Stimulated activated CD8-positive, alpha-beta memory T cell treated with anti-CD3 and anti-CD28 coated beads, Interleukin-15, amount 100 ng/mL, for 48 hours (primary cell): ENCODE data around the gene PTGES2.

Experiments
- DNase-seq, 2 donors: peaks; one replicate each; pipeline ENCODE4 v3.0.0-alpha.2; 2020; ENCODE audit warnings: low read depth in 2 of 2

PTGES2 gene

DNA sequence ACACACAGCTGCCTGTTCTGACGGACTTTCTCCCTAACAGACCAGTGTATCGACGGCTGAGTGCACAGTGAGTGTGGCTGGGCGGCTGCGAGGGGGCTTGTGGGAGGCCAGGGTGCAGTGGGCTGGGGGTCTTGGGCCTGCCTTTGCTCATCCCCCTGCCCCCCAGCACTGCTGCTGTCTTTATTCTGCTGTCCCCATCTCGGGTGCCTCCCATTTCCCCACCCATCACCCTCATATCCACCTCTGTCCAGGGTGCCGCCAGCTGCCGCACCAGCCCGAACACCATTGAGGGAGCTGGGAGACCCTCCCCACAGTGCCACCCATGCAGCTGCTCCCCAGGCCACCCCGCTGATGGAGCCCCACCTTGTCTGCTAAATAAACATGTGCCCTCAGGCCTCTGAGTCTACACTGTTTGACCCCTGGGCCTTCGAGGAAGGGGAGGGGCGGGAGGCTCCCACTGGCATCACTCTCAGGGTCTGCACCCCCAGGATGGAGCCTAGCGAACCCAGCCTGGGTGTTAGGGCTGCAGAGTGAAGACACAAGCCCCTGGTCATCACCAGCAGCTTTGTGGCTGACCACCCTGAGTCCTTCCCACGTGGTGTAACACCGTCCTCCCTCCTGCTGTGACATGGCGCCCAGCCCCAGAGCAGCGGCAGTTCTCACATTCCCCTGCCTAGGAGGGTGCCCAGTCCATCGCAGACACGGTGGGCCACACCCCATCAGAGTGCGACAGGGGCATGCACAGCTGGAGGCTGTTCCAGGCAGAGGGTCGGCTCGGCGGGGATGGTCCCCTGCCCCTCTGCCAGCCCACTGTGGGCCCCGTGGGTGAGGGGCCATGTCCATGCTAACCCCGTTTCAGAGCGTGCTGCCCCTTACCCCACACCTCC, 25.8 kb upstream of the PTGES2 start:
- no peak for DNase-seq

DNA sequence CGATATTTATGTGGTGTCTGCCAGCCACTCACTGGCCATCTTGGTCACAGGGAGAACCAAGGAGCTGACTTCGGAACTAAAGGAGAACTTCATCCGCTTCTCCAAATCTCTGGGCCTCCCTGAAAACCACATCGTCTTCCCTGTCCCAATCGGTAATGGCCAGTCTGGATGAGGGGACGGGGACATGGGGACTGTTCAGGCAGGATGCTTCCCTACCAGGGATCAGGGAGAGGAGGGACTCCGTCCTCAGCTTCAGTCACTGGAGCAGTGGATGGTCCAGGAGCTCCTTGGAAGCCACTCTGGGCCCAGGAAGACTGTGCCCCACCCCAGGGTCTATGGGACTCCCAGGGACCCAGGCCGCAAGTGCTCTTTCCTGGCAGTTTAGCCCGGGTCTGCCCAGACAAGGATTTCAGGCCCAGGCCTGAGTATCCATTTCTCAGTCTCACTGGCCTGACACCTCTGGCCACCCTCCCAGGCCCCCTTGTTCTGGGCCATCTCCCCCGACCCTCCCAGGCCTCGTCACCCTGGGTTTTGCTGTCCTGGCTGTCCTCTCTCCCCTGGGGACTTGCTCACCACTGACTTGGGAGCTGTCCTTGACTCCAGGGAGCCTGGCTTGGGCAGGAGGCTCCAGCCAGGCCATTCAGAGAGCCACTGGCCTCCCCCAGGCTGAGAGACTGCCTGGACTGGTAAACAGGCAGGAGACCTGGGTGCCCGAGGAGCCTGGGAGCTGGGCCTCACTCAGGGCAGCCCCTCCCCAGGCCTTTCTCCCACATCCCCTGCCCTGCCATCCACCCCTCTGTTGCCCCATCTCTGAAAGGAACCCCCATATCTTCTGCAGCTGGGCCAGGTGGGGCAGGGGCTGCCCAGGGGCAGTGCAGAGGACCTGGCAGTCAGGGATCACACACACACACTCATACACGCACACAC, 24.9 kb upstream of the PTGES2 start:
- no peak for DNase-seq

DNA sequence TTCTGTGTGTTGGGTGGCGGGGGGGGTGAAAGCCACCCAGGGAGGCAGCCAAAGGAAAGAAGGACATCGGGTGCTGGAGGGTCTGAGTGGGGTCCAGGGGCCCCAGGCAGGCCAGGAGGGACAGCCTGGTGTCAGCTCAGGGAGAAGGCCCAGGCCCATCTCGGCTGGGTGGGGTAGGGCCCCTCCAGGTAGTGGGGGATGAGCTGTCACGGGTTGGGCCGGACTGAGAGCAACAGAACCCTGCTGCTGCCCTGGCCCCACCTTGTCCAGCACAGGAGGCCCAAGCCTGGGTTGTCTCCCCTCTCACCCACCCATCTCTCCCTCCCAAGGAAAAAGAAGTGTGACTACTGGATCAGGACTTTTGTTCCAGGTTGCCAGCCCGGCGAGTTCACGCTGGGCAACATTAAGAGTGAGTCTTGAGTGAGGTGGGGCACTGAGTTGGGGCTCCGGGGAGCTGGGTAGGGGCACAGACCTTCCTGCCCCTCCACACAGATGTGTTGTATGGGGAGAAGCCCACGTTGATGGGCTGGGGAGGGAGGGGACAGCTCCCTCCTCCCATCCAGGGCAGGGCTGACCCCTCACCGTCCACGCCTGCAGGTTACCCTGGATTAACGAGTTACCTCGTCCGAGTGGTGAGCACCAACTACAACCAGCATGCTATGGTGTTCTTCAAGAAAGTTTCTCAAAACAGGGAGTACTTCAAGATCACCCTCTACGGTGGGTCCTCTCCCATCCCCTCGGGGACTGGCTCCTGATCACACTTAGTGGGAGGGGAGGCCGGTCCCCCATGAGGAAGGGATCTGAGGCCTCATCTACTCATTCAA, 24.0 kb upstream of the PTGES2 start:
- DNase-seq, result no peak

DNA sequence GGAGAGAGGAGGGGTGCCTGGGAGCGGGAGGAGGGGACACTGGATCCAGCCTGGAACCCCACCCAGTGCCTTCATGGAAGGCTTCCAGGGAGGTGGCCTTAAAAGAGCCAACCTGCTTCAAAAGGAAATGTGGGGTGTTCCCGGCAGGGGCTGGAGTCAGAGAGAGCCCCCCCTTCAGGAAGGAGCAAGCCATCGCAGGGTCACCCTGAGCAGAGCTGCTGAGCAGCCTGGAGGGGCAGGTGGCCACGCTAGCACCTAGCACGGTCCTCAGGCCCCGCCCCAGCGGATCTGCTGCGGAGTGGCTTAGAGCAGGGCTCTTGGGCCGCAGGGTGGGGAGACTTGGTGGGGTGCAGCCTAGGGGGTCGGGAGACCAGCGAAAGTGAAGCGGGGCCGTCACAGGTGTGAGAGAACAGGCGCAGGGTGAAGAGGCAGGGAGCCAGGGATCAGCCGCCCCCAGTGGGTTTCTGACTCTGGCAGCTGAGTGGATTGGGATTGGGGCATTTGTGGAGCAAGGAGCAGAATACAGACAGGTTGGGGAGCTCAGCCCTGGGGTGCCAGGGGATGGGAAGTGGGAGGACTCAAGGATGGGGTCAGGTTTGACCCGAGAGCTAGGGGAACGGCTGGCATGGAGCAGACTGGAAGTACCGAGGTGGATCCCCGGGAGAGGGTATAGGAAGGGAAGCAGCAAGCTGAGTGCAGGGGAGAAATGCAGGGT, 23.2 kb upstream of the PTGES2 start:
- no peak for DNase-seq

DNA sequence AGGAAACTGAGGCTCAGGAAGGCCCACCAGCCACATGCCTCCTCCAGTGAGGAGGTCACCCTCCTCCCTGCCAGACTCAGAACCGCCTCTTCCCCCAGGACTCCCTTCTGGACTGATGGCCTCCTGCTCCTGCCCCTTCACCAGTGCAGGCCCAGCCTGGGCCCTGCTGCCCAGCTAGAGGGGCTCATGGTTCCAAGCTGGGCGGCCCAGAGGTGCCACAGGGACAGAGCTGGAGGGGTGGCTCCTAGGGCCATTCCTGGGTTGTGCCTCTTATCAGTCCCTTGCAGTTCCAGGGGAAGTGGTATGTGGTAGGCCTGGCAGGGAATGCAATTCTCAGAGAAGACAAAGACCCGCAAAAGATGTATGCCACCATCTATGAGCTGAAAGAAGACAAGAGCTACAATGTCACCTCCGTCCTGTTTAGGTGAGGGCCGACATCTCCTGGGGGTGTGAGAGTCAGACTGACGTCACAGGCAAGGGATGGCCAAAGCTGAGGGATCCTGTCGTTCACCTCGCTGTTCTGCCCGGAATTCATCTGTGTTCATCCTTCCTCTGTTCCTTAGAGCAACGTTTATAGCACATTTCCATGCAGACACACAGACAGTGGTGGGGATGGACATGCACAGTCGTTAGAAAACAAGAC, 22.5 kb upstream of the PTGES2 start:
- DNase-seq, result no peak

DNA sequence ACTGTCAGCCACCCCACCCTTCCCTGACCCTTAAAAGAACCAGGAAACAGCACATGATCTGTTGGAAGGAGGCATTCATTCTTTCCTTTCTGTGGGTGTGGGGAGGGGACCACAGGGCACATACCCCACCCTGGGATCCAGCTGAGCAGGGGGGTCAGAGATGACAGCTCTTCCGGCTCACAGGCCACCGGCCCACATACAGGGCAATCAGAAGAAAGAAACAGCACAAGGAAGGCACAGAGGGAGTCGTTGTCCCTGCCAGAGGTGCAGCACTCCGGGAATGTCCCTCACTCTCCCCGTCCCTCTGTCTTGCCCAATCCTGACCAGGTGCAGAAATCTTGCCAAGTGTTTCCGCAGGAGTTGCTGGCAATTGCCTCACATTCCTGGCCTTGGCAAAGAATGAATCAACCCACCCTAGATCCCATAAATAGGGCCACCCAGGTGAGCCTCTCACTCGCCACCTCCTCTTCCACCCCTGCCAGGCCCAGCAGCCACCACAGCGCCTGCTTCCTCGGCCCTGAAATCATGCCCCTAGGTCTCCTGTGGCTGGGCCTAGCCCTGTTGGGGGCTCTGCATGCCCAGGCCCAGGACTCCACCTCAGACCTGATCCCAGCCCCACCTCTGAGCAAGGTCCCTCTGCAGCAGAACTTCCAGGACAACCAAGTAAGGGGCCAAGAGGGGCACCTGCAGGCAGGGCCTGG, 21.6 kb upstream of the PTGES2 start, which contains the start of gene LCN2:
TSS of gene LCN2 (plus strand) at position 453 of the 701 bp plus-strand sequence. CDS start at position 526, 73 bp downstream.
- DNase-seq, result no peak

DNA sequence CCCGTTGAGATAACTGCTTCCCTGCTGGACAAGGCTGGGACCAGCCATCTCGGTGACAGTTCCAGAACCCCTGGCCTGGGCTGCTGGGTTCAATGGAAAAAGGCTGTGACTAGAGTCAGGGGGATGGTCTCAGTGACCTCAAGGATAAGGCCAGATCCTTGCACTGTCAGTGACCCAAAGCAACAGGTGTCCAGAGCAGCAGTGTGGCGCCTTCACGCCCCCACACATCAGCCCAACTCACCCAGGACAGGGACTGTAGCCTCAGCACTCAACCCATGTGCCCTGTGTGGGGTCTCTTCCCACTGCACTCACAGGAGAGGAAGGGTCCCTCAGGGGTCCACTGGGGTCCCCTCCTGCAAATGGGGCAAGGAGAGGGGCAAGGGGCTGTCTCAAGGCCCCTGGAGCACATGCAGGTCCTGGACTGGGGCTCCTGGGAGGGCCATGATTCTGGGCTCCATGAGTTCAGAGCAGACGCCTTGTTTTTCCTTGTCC, 21.0 kb upstream of the PTGES2 start:
- DNase-seq, result no peak

DNA sequence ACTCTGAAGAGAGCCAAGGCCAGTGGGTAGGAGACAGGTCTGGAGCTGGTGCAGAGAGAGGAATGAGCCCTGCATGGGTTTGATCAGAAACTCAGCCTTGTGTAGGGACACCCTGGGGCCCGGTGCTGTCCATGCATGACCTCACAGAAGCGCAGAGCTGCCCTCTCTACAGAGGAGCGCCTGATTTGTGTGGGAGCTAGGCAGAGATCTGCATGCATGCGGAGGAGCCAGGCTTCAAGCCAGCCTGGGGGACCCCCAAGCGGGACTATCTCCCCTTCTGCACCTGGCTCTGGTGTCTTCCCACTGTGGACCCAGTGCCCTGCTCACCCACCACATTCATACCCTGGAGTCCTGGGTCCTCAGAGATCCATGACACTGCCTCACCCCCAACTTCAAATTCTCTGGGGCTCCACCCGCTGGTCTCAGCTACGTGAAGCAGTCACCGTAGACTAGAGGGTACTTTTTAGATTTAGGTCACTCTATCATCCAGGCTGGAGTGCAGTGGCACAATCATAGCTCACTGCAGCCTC, 19.1 kb upstream of the PTGES2 start:
- no peak for DNase-seq

DNA sequence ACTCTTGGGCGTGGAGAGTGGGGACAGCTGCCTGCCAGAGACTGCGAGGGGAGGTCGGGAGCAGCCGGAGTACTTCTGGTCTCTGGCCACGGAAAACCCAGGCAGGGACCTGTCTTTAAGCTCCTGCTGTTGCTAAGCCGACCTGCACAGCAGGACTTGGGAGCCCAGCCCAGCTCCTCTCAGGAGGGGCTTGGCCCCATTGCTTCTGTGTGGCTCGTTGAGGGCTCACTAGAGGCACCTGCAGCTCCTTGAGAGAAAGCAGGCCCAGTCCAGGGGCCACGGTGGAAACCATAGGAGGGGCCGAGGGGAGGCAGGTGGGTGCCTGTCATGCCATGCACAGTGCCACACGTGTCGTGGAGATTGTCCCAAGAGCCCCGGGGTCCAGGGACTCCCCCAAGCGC, 18.4 kb upstream of the PTGES2 start:
- DNase-seq, result no peak

DNA sequence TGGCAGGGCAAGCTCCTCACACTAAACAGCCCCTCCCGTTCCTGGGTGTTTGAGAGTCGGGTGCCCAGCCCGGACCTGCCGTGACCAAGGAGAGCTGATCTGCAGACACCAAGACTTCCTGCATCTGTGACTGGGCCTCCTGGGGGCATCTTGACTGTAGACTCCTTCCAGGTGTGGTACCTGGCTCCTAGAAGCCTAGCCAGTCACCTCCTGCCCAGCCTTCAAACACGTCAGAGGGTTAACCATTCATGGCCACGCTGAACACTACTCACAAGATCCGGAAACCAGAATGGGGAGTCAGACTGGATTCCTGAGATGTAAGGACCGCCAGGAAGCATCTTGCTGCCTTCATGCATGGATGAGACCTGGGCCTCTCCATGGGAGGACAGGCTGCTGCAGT, 18.0 kb upstream of the PTGES2 start:
- DNase-seq, result no peak

DNA sequence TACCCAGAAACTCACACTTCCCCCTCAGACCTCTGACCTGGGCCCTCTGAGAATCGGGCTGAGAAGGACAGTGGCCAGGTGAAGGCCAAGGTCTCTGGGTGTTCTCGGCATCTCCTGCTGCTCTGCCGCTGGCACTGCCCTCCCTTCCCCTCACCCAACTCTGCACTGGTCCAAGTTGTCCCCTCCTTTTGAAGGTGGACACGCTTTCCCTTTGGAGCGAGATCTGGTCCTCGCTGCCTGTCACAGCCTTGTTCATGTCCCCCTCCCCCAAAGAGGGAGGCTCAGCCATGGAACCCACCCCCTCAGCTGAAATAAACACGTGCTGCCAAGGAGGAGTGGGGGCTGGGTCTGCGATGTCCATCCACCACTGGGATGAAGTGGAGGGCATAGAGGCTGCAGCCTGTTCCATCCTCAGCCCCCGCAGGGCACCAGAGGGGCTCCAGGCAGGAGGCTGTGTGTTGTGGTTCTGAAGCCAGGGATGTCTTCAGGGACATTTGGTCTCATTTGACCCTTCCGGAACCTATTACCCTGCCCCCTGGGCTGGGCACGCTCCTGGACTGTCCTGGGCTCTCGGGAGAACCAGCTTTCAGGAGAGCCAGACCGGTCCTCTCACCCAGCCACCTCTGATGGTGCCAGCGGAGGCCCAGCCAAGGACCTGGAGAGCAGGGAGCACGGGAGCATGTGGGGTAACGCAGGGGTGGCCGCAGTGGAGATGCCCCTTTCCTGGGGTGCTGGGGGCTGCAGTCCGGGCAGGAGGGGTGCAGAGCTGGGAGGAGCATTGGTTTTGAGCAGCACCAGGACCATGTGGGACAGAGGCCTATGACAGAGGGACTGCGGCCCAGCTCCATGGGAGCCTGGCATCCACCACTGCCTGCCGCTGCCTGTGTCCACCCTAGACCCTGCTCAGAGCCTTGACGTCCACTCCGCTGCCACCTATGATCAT, 17.0 kb upstream of the PTGES2 start:
- DNase-seq, result no peak

DNA sequence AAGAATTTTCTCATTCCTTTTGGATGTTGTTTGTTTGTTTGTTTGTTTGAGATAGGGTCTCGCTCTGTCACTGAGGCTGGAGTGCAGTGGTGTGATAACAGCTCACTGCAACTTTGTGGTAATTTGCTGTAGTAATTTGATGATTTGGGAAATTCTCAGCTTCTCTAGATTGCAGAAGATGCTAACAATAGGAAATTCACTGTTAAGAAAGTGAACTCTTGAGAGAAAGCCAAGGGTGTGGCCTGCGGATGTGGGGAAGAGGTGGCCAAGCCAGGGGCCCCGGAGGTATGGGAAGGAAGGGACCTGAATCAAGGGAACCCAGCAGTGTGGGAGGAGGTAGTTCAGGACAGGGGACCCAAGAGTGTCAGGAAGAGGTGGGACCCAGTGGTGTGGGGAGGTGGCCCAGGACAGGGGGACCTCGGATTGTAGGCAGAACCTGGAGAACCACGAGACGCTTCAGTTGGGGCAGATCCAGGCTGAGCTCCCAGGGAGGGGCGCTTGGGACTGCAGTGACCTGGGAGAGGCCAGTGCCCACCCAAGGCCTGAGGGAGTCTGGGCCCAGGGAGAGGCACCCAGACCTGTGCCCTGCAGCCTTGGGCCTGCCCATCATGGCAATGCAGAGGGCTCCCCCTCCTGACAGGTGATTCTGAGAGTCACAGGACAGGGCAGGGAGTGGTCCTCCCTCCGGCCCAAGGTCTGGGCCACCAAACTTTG, 16.2 kb upstream of the PTGES2 start:
- no peak for DNase-seq

DNA sequence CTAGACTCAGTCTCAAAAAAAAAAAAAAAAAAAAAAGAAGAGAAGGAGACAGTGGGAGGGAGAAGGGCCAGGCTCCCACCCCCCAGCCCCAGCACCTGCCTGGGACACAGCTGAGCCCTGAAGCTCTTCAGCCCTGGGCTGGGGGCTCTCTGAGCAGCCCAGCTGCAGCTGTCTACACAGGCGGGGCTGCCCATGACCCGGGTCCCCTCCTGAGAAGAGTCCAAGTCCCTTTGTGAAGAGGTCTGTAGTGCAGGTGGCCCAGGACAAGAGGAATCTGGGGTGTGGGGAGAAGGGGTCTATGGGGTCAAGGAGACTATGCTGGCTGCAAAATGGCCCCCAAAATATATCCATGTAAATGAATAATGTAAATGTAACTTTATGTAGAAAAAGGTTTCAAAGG, 15.1 kb upstream of the PTGES2 start:
- no peak for DNase-seq

DNA sequence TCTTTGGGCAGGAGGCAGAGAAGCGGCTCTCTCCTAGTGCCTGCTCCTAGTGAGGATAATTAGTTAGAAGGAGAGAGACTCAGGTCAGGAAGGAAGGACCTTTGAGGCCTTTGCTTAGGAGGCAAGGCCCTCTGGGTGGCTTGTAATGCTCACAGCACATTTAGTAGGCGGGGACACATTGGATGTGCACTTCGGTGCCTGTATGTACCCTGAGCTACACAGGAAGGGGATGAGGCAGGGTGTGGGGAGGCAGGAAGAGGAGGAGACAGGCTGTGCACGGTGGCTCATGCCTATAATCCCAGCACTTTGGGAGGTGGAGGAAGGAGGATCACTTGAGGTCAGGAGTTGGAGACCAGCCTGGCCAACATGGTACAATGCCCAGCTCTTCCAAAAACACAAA, 14.5 kb upstream of the PTGES2 start:
- DNase-seq, result no peak

DNA sequence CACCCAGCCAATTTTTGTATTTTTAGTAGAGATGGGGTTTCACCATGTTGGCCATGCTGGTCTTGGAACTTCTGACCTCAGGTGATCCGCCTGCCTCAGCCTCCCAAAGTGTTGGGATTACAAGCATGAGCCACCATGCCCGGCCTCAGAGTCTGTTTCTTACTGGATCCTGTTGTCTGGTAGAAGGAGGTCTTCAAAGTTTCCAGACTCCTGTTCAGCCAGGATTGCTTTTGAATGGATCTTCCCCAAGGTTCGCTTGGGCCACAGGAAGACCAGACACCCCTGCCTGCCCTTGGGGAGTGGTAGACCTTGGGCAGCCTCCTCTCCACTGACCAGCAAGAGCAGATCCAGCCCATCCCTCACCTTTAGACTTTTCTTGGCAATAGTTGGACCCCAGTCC, 14.1 kb upstream of the PTGES2 start:
- no peak for DNase-seq

DNA sequence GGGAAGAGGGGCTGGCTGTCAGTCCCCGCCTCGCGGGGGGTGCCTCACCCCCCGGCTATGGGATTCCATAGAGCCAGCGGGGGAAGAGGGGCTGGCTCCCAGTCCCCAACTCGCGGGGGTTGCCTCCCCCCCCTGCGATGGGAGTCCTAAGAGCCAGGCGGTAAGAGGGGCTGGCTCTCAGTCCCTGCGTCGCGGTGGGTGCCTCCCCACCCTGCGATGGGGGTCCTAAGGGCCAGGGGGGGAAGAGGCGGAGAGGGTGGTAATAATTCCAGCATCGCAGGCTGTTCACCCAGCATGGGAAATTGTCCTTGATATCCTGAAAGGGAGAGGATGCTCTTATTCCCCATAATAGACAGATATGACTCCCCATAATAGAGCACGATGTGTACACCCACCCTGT, 12.1 kb upstream of the PTGES2 start:
- DNase-seq, result no peak

DNA sequence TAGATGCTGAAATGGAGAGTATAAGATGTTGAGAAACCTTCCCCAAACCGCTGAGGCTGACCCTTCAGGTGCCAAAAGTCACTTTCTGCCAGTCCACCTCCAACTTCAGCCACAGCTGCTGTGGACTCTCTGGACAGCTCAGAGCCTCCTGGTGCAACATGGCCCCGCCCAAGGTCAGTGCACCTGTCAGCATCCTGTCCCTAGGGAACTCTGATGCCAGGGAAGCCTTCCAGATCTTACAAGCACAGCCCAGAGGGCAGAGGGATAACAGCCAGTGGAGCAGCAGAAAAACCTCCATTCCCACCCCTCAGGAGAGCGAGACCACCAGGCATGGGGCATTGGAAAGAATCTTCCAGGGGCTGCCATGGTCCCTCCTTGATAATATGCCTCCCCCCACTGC, 10.5 kb upstream of the PTGES2 start:
- DNase-seq, result no peak
